H7 (cell line): ENCODE data around the gene APIP. TPM values are rescaled to one million over a fixed set of nuclear protein-coding genes. Genes with fewer than 3 reads are reported as not detected.
A peak's percentile ranks its signal among the peaks of the same experiment; 100 is the strongest.

Experiments
- DNase-seq: peaks from one replicate; pipeline ENCODE4 v3.0.0; 2012
- H3K27me3 ChIP-seq: 2 replicates; pipeline ENCODE4 v1.6.0; 2011; ENCODE audit warnings: mild to moderate bottlenecking, low read length; ENCODE audit not compliant: control insufficient read depth, insufficient read depth
- H3K36me3 ChIP-seq: replicated peaks from 2 replicates; pipeline ENCODE4 v1.5.1; 2011; ENCODE audit warnings: low read length; ENCODE audit not compliant: control insufficient read depth, insufficient read depth
- H3K4me3 ChIP-seq: 2 replicates; pipeline ENCODE4 v1.5.1; 2011; ENCODE audit warnings: low read depth, mild to moderate bottlenecking, control low read depth, low read length, moderate library complexity; ENCODE audit not compliant: insufficient read depth
- total RNA-seq: library from RNA; depleted of rRNA; stranded (reverse); fragments of >200 nt; shearing (Covaris generic); gene quantifications from 2 replicates; pipeline ENCODE4 v1.2.3, GENCODE V29; 2014; rRNA removed

Gene APIP
- total RNA-seq = 26.4 and 41.6 TPM in 2 replicates

- peak; percentile 98 for DNase-seq
- Histone ChIP-seq H3K4me3 (peak within 1 kb of the TSS; percentile 95), H3K36me3 (no peaks in the 10 kb centered on the region; the same call in 1 of the 2 replicates), H3K27me3 (no peaks in the 10 kb centered on the region)
Measured at GRCh38 chr11:34916015-34916842, at the start of gene APIP, which contains the start of gene PDHX. APIP (minus strand) TSS chr11:34916379; CDS start chr11:34916284, 95 bp downstream. PDHX (plus strand) TSS chr11:34916618; CDS start chr11:34916656, 38 bp downstream.

- no peak for DNase-seq
- no peaks in the 10 kb centered on the region for H3K36me3 ChIP-seq
- H3K27me3 ChIP-seq = no peaks in the 10 kb centered on the region
- no peak overlapping the region for H3K4me3 ChIP-seq
Measured at GRCh38 chr11:34964610-34965331, 48.6 kb upstream of the APIP start.

- no peaks in the 10 kb centered on the region for H3K27me3 ChIP-seq
- no peak for DNase-seq
- H3K36me3 ChIP-seq = no peaks in the 10 kb centered on the region
- no peak overlapping the region for H3K4me3 ChIP-seq
Measured at GRCh38 chr11:34963351-34963750, 47.2 kb upstream of the APIP start.

GRCh38 chr11:34962034-34962433 lies 45.9 kb upstream of the APIP start:
- H3K27me3 ChIP-seq = no peaks in the 10 kb centered on the region
- no peak for DNase-seq
- H3K4me3 ChIP-seq = no peak overlapping the region
- H3K36me3 ChIP-seq = no peaks in the 10 kb centered on the region; the same call in 1 of the 2 replicates

GRCh38 chr11:34960277-34960676 lies 44.1 kb upstream of the APIP start:
- Histone ChIP-seq H3K4me3 (no peak overlapping the region), H3K36me3 (no peaks in the 10 kb centered on the region; the same call in 1 of the 2 replicates), H3K27me3 (no peaks in the 10 kb centered on the region)
- DNase-seq = no peak

- DNase-seq = no peak
- no peaks in the 10 kb centered on the region for H3K27me3 ChIP-seq
- H3K4me3 ChIP-seq = no peak overlapping the region
- H3K36me3 ChIP-seq = no peaks in the 10 kb centered on the region; the same call in 1 of the 2 replicates
Measured at GRCh38 chr11:34959770-34960169, 43.6 kb upstream of the APIP start.

- H3K27me3 ChIP-seq = no peaks in the 10 kb centered on the region
- no peak overlapping the region for H3K4me3 ChIP-seq
- no peaks in the 10 kb centered on the region; the same call in 1 of the 2 replicates for H3K36me3 ChIP-seq
- DNase-seq = no peak
Measured at GRCh38 chr11:34957606-34958005, 41.4 kb upstream of the APIP start.

- DNase-seq = no peak
- H3K27me3 ChIP-seq = no peaks in the 10 kb centered on the region
- H3K4me3 ChIP-seq = no peak overlapping the region
- H3K36me3 ChIP-seq = no peaks in the 10 kb centered on the region; the same call in 1 of the 2 replicates
Measured at GRCh38 chr11:34957206-34957605, 41.0 kb upstream of the APIP start.

- no peaks in the 10 kb centered on the region for H3K27me3 ChIP-seq
- no peak overlapping the region for H3K4me3 ChIP-seq
- DNase-seq = no peak
- no peaks in the 10 kb centered on the region; the same call in 1 of the 2 replicates for H3K36me3 ChIP-seq
Measured at GRCh38 chr11:34953955-34954354, 37.8 kb upstream of the APIP start.

GRCh38 chr11:34948696-34949095 lies 32.5 kb upstream of the APIP start:
- Histone ChIP-seq H3K4me3 (no peak overlapping the region), H3K36me3 (no peaks in the 10 kb centered on the region), H3K27me3 (no peaks in the 10 kb centered on the region)
- no peak for DNase-seq

GRCh38 chr11:34944692-34945091 lies 28.5 kb upstream of the APIP start:
- Histone ChIP-seq H3K36me3 (no peaks in the 10 kb centered on the region), H3K4me3 (no peak overlapping the region), H3K27me3 (no peaks in the 10 kb centered on the region)
- DNase-seq = no peak

- H3K27me3 ChIP-seq = no peaks in the 10 kb centered on the region
- H3K4me3 ChIP-seq = no peak overlapping the region
- no peaks in the 10 kb centered on the region for H3K36me3 ChIP-seq
- no peak for DNase-seq
Measured at GRCh38 chr11:34941688-34942087, 25.5 kb upstream of the APIP start.

- no peaks in the 10 kb centered on the region for H3K36me3 ChIP-seq
- DNase-seq = no peak
- H3K27me3 ChIP-seq = no peaks in the 10 kb centered on the region
- H3K4me3 ChIP-seq = no peak overlapping the region
Measured at GRCh38 chr11:34940026-34940677, 24.0 kb upstream of the APIP start.

- Histone ChIP-seq H3K36me3 (no peaks in the 10 kb centered on the region), H3K27me3 (no peaks in the 10 kb centered on the region), H3K4me3 (no peak overlapping the region)
- no peak for DNase-seq
Measured at GRCh38 chr11:34938611-34939010, 22.4 kb upstream of the APIP start.
